ENCODE data around the gene XPR1.

XPR1 gene

DNA sequence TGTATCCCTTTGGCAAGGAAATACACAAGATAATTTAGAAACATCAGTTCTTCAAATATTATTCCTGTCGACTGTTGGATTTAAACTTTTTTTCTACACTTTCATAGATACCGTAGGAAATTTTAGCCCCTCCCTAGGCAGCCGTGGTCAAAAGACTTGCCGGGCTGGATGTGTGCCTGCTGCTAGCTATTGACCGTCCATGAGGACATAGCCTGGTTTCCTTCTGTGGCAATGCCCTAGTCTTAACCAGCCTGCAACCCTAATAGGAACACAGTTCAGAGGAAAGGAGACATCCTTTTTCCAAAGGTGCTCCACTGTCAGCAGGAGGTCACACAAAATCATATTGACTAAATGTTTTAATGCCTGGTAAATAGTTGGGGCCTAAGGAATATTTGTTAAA lies 260.4 kb downstream of the XPR1 start:
- DNase-seq (ENCODE audit: low read depth in 2 of 2) = no peak

DNA sequence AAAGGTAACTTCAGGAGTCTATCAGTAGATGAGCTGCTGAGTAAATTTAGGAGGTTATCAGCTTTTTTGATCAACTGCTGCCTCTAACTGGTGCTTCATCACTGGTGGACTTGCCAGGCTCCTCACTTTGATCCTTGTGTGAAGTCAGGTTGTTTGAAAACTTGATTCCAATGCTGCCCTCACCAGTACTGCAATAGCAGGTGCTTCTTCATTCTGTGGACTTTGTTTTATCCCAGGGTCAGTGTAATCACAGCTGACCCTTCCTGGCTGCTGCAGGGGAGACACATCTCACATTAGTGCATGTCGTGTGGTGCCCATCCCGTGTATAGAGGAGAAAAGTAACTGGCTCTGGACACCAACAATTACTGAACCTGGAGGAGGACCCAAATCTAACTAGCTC lies 260.9 kb downstream of the XPR1 start:
- DNase-seq (ENCODE audit: low read depth in 2 of 2) = no peak

DNA sequence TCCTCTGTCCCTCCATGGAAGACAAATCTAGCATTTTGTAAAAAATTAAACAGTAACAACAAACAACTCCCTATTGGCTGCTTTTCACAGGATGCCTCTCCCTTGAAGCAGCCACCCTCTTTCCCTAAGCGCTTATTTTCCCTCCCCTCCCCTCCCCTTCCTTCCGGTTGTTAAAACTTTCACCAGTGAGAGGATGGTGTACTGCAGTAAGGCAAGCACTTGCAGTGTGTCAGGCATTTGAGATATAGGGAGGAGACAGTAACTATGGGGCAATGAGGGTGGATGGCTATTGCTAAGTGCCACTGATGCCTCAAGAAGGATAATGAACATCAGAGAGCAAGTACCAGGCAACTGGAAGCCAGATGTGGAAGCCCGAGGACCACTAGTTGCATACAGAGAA lies 261.8 kb downstream of the XPR1 start:
- no peak for DNase-seq (ENCODE audit: low read depth in 2 of 2)

DNA sequence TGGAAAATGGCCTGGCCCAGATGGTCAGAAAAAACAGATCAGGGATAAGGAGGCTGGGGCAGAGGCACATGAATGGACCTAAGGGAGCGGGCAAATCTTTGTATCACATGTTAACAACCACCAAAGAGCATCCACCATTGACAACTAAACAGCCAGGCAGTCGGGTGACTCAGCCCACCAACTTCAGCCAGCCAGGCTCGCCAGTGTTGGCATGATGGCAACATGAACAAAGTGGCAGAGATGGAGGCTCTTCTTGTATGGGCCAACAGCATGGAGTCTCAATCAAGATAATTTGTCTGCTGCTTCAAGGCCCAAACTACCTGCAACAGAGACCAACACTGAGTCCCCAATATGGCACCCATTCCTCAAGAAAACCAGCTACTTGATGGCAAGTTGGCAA lies 264.3 kb downstream of the XPR1 start:
- DNase-seq (ENCODE audit: low read depth in 2 of 2) = no peak

DNA sequence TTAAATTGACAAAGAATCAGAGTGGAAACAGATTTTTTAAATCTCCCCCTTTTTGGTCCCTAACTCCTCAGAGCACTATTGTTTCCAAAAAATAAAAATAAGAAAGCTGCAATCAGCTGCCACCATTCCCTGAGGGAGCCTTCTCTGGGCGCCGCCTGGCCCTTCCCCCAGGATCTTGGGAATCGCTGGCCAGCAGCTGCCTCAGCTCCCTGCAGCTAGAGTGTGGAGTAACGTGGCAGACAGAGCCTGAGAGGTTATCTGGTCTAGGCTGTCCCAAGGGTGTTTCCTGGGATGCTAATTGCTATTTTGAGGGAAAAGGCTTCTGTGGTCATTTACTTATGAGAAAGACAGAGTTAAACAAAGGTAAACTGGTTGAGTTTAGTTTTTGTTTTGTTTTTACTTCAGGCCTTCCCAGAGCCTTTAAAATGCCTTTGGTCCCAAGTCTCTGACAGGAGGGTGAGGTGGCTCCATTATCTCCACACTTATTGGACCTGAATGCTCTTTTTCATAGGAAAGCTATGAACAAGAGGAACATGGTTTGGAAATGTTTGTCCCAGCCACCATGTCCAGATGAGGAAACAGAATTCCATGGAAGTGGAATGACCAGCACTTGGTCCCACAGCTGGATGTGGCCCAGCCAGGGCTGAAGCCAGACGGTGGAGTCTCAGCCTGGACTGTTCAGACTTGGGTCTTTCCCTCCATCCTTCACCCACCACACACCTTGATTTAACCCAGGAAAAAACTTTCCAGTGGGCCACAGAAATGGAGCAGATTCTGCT lies 266.8 kb downstream of the XPR1 start:
- DNase-seq (ENCODE audit: low read depth in 2 of 2) = no peak

DNA sequence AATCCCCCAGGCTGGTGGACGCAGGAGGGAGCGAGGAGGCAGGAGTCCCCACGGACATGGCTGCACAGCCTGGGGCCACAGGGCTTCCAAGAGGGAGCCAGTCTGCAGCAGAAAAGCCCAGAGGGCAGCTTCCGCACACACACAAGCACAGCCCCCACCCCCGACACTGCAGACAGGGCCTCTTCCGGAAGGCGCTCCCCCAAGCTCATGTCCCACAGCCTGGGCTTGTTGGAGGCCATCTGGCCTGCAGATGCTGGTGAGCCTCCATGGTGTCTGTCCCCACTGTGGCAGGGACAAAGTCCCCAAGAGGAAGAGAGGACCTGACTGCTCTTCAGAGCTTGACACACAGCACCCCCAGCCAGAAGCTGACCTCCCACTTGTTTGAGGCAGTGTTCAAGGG lies 267.4 kb downstream of the XPR1 start:
- DNase-seq (ENCODE audit: low read depth in 2 of 2) = no peak

DNA sequence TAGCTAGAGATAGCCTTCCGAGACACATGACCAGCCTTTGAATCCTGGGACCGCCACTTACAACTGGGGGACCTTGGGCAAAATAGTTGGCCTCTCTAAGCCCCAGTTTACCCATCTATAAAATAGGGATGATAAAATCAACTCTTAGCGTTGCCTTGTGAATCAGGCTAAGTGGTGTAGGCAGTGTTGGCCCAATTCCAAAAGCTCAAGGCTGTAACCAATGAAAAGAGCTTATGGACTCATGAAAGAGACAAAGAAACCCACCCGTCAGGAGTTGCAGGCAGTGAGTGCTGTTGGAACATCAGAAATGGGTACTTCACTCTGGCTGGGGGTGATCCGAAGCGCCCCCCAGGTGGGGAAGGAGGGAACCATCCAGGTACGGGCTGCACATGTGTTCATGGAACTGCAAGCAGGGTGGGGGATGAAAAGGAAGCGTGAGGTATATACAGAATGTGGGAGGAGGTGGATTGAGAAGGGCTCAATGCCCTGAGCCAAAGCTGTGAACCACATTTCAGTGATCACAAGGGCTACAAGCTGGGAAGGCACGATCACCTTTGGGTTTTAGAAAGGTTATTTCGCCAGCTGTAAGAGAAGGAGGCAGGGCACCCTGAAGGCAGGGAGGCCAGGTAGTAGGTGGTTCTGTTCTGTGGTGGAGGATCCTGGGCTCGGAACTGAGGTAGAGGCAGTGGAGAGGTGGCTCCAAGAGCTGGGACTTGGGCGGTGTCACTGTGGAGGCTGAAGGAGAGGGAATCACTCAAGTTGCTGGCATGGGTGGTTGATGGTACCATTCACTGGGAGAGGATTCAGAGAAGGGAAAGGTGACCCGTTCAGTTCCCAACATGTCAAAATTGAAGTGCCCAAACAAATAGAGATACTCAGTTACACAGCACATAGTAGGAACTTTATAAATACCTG lies 269.5 kb downstream of the XPR1 start:
- DNase-seq (ENCODE audit: low read depth in 2 of 2) = no peak

DNA sequence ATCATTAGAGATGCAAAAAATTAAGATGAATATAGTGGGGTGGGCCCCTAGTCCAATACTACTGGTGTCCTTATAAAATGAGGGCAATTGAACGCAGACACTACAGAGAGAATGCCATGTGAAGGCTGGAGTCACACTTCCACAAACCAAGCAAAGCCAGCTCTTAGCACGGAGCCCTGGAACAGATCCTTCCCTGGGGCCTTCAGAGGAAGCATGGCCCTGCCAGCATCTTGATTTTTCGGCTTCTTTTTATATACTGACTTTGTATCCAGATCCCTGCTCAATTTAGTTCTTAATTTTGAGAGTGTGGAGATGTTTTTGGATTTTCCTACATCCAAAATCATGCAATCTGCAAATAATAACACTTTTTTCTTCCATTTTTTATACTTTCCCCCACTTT lies 270.7 kb downstream of the XPR1 start:
- no peak for DNase-seq (ENCODE audit: low read depth in 2 of 2)

DNA sequence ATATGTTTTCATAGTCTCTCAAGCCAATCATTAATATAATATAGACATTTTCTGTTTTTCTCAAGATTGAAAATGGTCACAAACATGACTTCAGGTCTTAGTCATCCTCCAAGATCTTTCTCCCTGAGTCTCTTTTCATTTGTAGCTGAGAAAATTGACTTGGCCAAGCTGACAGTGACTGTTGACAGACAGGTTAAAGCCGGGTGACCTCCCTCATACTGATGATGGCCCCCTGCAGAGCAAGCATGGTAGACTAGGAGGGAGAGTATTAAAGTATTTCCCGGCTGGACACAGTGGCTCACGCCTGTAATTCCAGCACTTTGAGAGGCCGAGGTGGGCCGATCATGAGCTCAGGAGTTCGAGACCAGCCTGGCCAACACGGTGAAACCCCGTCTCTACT lies 274.1 kb downstream of the XPR1 start:
- DNase-seq (ENCODE audit: low read depth in 2 of 2) = no peak

DNA sequence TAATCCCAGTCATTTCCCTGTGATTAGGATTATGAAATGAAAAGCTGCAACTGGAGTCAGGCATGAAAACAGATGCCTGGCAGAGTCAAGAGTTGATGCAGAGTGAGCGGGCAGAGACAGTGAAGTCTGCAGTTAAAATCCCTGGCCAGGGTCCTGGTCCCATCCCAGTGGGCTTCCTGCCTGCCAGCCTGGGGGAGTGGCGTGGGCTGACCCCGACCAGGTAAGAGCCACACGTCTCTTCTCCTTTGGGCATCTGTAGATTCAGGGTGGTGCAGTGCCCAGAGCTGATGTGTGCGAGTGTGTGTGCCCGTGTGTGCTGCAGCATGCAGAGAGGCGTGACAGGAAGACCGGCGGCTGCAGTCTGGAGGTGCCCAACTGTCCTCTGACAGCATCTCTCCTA lies 274.7 kb downstream of the XPR1 start:
- no peak for DNase-seq (ENCODE audit: low read depth in 2 of 2)

DNA sequence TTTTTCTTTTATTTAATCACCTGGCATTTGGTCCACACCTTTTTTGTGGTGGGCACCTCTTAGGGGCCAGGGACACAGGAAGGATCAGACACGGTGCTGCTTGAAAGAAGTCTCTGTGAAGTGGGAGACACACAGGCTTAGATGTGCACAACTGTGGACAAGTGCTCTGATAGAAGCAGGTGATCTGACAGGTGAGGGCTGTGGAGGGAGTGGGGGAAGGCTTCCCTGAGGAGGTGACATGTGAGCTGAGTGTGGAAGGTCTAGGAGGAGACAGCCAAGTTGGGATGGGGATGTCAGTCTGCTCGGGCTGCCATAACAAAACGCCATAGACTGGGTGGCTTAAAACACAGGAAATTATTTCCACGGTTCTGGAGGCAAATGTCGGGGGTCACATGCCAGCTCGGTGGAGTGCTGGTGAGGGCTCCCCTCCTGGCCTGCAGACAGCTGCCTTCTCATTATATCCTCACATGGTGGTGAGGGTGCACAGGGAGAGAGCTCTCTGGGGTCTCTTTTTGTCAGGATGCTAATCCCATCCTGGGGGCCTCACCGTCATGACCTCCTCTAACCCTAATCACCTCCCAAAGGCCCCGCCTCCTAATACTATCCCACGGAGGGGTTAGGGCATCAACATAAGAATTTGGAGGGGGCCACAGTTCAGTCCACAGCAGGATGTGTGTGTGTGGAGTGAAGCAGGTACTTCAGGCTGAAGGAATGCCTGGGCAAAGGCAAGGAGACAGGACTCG lies 275.7 kb downstream of the XPR1 start:
- DNase-seq (ENCODE audit: low read depth in 2 of 2) = no peak

DNA sequence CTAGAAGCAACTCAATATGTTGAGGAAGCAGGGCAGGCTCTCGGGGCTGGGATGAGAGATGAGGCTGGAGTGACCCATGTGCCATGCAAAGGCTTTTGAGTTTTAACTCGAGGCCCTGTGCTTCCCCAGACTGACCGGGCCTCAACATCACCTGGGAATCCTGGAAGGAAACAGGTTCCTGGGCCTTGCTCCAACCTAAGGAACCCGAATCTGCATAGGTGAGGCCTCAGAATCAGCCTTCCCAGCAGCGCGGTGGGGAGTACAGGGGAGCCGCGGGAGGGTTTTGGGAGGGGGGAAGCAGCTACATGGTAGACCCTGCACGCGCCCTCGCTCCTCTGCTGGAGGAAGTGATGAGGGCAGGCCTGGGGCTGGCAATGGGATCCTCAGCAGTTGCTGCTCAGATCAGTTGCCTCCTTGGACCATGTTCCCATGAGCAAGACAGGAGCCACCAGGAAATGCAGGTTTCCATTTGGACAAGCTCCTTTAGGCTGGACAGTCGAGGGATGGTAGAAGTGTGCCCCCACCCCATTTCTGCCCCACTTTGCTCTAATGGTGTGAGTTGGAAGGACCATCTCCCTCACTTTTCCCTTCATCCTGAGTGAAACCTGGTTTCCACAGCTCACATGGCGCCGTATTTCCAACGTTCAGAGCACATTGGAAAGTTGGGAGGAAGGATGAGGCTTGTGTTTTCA lies 276.4 kb downstream of the XPR1 start:
- DNase-seq (ENCODE audit: low read depth in 2 of 2) = no peak

DNA sequence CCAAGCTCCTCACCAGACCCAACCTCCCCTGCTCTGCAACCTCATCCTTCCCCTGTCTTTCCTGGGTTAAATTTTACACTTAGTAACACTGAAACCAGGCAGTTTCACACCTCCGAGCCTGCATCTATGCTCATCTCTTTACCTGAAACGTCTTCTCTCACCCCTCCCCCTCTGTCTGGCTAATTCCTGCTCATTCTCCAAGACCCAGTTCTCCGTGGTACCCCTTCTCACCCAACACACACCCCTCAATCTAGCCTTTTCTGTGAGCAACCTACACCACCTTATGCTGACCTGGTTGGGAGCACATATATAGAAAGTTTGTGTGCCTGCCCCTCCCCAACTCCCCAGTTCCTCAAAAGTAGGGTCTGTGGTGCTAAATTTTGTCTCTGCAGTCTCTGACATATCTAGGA lies 277.2 kb downstream of the XPR1 start:
- no peak for DNase-seq (ENCODE audit: low read depth in 2 of 2)

DNA sequence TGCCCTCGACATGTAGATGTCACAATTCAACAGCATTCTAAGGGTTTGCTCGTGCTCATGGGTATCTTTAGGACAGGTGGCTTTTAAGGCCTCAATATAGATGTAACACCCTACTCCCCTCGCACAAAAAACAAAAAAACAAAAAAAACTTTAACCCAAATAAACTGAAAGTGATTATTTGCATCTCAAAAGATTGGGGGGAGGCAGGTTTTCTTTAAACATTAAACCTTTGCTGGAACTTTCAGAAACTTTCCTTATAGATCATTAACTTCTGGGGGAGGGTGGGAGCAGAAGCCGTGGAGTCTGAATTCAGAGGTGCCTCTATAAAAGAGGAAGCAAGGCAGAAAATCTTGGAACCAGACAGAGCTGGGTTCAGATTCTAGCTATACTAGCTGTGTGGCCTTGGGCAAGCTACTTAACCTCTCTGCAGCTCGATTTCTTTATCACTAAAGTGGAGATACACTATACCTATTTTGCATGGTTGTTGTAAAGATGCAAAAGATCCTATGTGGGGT lies 277.7 kb downstream of the XPR1 start:
- no peak for DNase-seq (ENCODE audit: low read depth in 2 of 2)

DNA sequence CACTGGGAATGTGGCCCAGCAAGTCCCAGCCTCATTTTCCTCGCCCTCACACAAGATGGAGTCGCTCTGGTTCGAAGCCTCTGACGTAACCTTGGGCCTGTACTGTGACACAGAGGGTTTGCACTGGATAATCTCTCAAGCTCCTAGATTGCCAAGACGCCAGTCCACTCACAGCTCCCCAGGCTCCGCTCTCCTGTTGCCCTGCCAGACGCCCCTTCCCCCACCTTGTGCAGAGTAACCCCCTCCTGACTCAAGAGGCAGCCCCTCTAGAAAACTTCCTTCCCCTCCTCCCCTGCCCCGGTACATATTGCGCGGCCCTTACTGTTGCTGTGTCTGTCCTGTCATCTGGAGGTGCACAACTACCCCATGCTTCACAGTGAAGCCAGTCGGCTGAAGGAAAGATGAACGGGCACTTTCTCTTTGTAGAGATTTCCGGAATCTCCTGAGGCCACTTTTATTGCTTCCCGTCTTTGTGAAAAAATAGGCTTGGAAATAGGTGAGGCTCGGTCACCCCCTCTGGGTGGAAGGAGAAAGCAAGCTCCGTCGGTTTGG lies 279.9 kb downstream of the XPR1 start:
- DNase-seq (ENCODE audit: low read depth in 2 of 2) = no peak

DNA sequence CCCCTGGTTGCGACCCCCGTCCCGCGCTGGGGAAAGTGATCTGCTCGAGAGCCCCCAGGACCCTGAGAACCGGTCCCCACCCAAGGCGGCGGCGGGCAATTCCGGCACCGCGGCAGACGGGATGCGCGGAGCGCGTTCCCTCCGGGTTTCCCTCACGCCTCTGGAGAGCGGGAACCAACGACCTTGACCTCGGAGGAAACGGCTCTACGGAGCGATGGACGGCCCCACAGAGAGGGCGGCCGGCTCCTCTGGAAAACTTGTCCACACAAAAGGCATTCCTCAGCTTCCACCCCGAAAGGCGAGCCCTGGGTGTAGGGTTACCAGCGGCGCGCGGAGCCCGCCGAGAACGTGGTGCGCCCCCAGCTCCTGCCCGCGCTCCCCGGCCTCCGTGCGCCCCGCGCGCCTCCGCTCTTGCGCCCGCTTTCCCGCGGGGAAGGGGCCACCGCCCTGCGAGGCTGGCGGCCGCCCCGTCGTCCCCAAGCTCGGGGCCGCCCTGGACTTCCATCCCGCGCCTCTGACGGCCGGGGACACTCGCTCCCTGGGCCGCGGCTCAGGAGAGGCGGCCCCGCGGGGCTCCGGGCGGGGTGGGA lies 280.5 kb downstream of the XPR1 start:
- DNase-seq (ENCODE audit: low read depth in 2 of 2) = no peak

DNA sequence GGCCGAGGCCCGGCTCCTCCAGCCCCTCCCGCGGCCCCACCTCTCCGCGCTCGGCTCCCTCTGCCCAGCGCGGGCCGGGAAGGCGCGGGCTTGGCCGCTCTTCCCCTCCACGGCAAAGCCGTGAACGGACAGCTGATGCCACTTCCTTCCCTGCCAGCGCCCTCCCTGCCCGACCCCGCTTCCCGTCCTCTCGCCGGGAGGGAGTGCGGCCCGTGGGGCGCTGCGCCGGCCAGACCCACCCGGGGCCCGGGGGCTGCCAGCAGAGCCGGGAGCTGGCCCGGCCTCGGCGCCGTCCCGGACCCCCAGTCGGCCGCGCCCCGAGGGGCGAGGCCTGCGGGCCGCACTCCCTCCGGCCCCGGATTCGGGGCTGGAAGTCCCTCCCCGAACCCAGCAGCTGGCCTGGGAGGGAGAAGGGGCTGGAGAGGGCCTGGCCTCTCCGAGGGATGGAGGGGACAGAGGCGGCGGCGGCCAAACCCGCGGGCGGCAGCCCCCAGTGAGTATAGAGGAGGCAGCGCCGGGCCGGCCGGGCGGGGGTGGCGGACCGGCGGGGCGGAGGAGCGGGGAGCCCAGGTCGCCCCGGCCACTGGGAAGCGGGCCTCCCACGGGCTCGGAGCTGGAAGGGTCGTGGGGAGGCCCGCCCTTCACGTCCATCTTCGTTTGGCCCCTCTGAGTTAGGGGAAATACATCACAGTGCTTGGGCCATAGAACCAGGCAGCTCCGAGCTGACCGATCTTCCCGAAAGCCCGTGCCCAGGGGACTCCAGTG lies 281.2 kb downstream of the XPR1 start, which contains the start of gene KIAA1614:
KIAA1614 (plus strand) TSS at position 97 of the 765 bp plus-strand sequence; CDS start at position 444, 347 bp downstream.
- no peak for DNase-seq (ENCODE audit: low read depth in 2 of 2)

DNA sequence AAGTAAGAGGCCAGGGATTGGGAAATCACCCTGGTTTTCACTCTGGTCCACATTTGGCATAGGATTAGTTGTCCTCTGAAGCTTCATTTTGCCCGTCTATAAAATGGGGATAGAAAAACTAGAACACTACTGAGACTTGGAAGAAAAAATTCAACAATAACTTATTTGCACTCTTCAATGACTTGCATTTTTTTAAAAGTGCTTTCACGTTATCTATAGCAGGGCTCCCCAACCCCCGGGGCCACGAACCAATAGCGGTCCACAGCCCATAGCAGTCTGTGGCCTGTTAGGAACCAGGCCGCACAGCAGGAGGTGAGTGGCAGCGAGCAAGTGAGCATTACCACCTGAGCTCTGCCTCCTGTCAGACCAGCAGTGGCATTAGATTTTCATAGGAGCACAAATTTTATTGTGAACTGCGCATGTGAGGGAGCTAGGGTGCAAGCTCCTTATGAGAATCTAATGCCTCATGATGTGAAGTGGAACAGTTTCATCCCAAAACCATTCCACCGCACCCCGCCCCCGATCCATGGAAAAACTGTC lies 283.7 kb downstream of the XPR1 start:
- DNase-seq (ENCODE audit: low read depth in 2 of 2) = no peak

DNA sequence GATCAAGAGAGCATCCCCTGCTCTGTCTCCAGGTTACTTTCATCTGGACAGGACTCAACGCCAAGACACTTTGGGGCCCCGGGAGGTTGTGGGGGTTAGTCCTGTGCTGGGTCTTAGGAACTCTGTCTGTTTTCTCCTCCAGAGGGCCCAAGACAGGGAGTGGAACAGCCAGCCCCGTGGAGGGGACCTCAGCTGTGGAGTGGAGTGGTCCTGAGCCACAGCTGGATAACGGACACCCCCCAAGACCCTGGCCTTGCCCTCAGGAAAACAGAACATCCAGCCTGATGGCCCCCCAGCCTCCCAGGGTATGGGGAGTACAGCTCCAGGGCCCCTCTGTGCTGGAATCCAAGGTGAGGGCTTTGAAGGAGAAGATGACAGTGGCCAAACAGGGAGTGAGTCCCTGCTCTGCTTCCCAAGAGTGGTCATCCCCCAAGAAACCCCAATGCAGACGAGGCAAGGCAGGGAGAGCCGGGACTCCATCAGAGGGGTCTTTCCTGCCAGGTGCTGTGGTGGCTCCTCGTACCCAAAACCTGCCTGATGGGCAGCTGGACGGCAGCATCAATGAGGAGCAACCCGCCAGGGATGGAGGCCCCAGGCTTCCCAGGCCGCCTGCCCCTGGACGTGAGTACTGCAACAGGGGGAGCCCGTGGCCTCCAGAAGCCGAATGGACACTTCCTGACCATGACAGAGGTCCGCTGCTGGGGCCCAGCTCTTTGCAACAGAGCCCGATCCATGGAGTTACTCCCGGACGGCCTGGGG lies 284.4 kb downstream of the XPR1 start:
- no peak for DNase-seq (ENCODE audit: low read depth in 2 of 2)
